IMR-90 (cell line): ENCODE data around the gene SLC37A1. TPM values are rescaled to one million over a fixed set of nuclear protein-coding genes. Genes with fewer than 3 reads are reported as not detected.

ENCODE experiments used
- ATAC-seq: fragments of 200-7000 bp; cut with Tn5 transposase; 2 replicates; pipeline ENCODE4 v1.9.1; 2020; ENCODE audit warnings: low read depth, mild to moderate bottlenecking, moderate library complexity
- BruUV-seq: library from RNA; stranded (reverse); fragments of 400-500 nt; replicated peaks from 2 replicates; lab custom pipeline; 2021; lab: Mats Ljungman, UMichigan
- CTCF ChIA-PET: fragments of 300-600 bp; formaldehyde crosslinking; extraction: SDS; loops from one replicate; lab custom pipeline; 2021; ENCODE audit warnings: antibody characterized with exemption; lab: Yijun Ruan, JAX
- POLR2A ChIA-PET: fragments of 300-600 bp; sonication (Branson Sonifier 250); formaldehyde crosslinking; loops from one replicate; lab custom pipeline; 2022; ENCODE audit warnings: antibody characterized with exemption; ENCODE audit not compliant: unreplicated experiment; lab: Charles Lee
- DNase-seq: peaks from one replicate; pipeline ENCODE4 v3.0.0; 2013
- H2AFZ ChIP-seq: replicated peaks from 2 replicates; pipeline ENCODE3; 2013; ENCODE audit warnings: low read length, mild to moderate bottlenecking; ENCODE audit not compliant: poor library complexity
- H2AK5ac ChIP-seq: 2 replicates; pipeline ENCODE4 v1.6.1; 2013; ENCODE audit warnings: low read depth, low read length, inconsistent platforms
- H2AK9ac ChIP-seq: replicated peaks from 2 replicates; pipeline ENCODE3; 2013; ENCODE audit warnings: mild to moderate bottlenecking, low read depth, low read length, moderate library complexity; ENCODE audit not compliant: poor library complexity
- H2BK120ac ChIP-seq: 2 replicates; pipeline ENCODE4 v1.6.1; 2013; ENCODE audit warnings: low read depth, low read length, inconsistent platforms
- H2BK15ac ChIP-seq: 3 replicates; pipeline ENCODE4 v1.6.1; 2013; ENCODE audit warnings: low read depth, low read length, inconsistent platforms
- H2BK20ac ChIP-seq: 2 replicates; pipeline ENCODE4 v1.6.1; 2013; ENCODE audit warnings: low read depth, mild to moderate bottlenecking, inconsistent platforms, low read length, moderate library complexity
- H2BK5ac ChIP-seq: 2 replicates; pipeline ENCODE4 v1.6.1; 2013; ENCODE audit warnings: mild to moderate bottlenecking, low read depth, low read length, inconsistent platforms; ENCODE audit not compliant: poor library complexity, severe bottlenecking
- H3K14ac ChIP-seq: replicated peaks from 2 replicates; pipeline ENCODE4 v1.6.1; 2013; ENCODE audit warnings: low read depth, low read length, inconsistent platforms
- H3K18ac ChIP-seq: 2 replicates; pipeline ENCODE4 v1.6.1; 2013; ENCODE audit warnings: low read depth, low read length, control low read depth
- H3K23ac ChIP-seq: 2 replicates; pipeline ENCODE4 v1.6.1; 2013; ENCODE audit warnings: low read depth, low read length, inconsistent platforms
- H3K27ac ChIP-seq: 2 replicates; pipeline ENCODE4 v1.5.1; 2013; ENCODE audit warnings: mild to moderate bottlenecking, control low read depth, low read length; ENCODE audit not compliant: insufficient read depth
- H3K27me3 ChIP-seq: 2 replicates; pipeline ENCODE4 v1.6.1; 2013; ENCODE audit warnings: low read length; ENCODE audit not compliant: control insufficient read depth, insufficient read depth
- H3K36me3 ChIP-seq: 2 replicates; pipeline ENCODE4 v1.6.1; 2013; ENCODE audit warnings: low read length, mixed read lengths; ENCODE audit not compliant: control insufficient read depth, insufficient read depth
- H3K4ac ChIP-seq: 2 replicates; pipeline ENCODE4 v1.6.1; 2013; ENCODE audit warnings: low read depth, low read length, inconsistent platforms
- H3K4me1 ChIP-seq: 2 replicates; pipeline ENCODE4 v1.6.1; 2013; ENCODE audit warnings: low read length, mixed read lengths; ENCODE audit not compliant: control insufficient read depth, insufficient read depth
- H3K4me2 ChIP-seq: 2 replicates; pipeline ENCODE4 v1.6.1; 2013; ENCODE audit warnings: low read depth, mild to moderate bottlenecking, control low read depth, low read length, moderate library complexity
- H3K4me3 ChIP-seq: 2 replicates; pipeline ENCODE4 v1.5.1; 2013; ENCODE audit warnings: low read depth, mild to moderate bottlenecking, control low read depth, low read length, moderate library complexity; ENCODE audit not compliant: insufficient read depth
- H3K56ac ChIP-seq: 2 replicates; pipeline ENCODE4 v1.6.1; 2013; ENCODE audit warnings: low read length, inconsistent platforms; ENCODE audit not compliant: insufficient read depth; ENCODE audit errors: extremely low read depth
- H3K79me1 ChIP-seq, 2 experiments: 2 replicates each; pipeline ENCODE4 v1.6.1; 2013; ENCODE audit warnings: low read length in 2 of 2, inconsistent platforms in 1 of 2, low read depth in 1 of 2
- H3K9ac ChIP-seq: 2 replicates; pipeline ENCODE4 v1.6.1; 2013; ENCODE audit warnings: low read depth, low read length, control low read depth
- H3K9me1 ChIP-seq: 2 replicates; pipeline ENCODE4 v1.6.1; 2013; ENCODE audit warnings: low read length, inconsistent platforms; ENCODE audit not compliant: insufficient read depth
- H3K9me3 ChIP-seq: 2 replicates; pipeline ENCODE4 v1.6.1; 2013; ENCODE audit warnings: low read length; ENCODE audit not compliant: control insufficient read depth, insufficient read depth
- H4K20me1 ChIP-seq: 2 replicates; pipeline ENCODE4 v1.6.1; 2013; ENCODE audit warnings: low read length, inconsistent platforms; ENCODE audit not compliant: insufficient read depth
- H4K5ac ChIP-seq: 2 replicates; pipeline ENCODE4 v1.6.1; 2013; ENCODE audit warnings: mild to moderate bottlenecking, low read depth, low read length, control low read depth
- H4K8ac ChIP-seq, 2 experiments: 2 replicates each; pipeline ENCODE4 v1.6.1; 2013; ENCODE audit warnings: low read depth in 2 of 2, low read length in 2 of 2, control low read depth in 1 of 2, inconsistent platforms in 1 of 2
- H4K91ac ChIP-seq: 2 replicates; pipeline ENCODE4 v1.6.1; 2013; ENCODE audit warnings: low read depth, low read length, inconsistent platforms; ENCODE audit not compliant: insufficient read depth
- BHLHE40 ChIP-seq: fragments of 150-350 bp; IDR thresholded peaks from 2 replicates; pipeline ENCODE4 v1.6.1; 2016; ENCODE audit warnings: mild to moderate bottlenecking, low read depth, low read length
- FOS ChIP-seq: fragments of 150-350 bp; IDR thresholded peaks from 2 replicates; pipeline ENCODE4 v1.6.1; 2016; ENCODE audit warnings: low read depth, low read length
- USF2 ChIP-seq: fragments of 150-350 bp; IDR thresholded peaks from 2 replicates; pipeline ENCODE4 v1.6.1; 2017; ENCODE audit warnings: mild to moderate bottlenecking, antibody characterized with exemption, low read length, low read depth
- WGBS, 2 experiments: methylation state at CpG; one replicate each; pipeline versions ENCODE4 v1.1.5 to v1.1.7; 2013; ENCODE audit warnings: missing lambda C conversion rate in 2 of 2; ENCODE audit not compliant: insufficient read length in 1 of 2; ENCODE audit errors: extremely low coverage in 2 of 2; 5-methylcytosine and 5-hydroxymethylcytosine counted together
- dilution Hi-C: fragments of 300-500 bp; cut with HindIII; formaldehyde crosslinking; loops from one replicate; pipeline ENCODE4 v1.14.3; 2018; ENCODE audit warnings: low sequenced_read_pairs; ENCODE audit not compliant: unreplicated experiment
- in situ Hi-C: fragments of 300-500 bp; cut with MboI; formaldehyde crosslinking; loops from 3 replicates; pipeline ENCODE4 v1.14.3; 2019; ENCODE audit warnings: low sequenced_read_pairs, inconsistent platforms, mixed read lengths
- intact Hi-C: fragments of 100-400 bp; cut with micrococcal nuclease; formaldehyde crosslinking; loops from 2 replicates; pipeline ENCODE4 v1.10.0; 2022
- polyA plus RNA-seq, 3 experiments: library from polyadenylated mRNA; depleted of rRNA; stranded (reverse); fragments of >200 nt; gene quantifications; 2 replicates each; pipeline ENCODE4 v1.2.3, GENCODE V29; 2012; ENCODE audit warnings: low replicate concordance in 1 of 3
- total RNA-seq: library from RNA; depleted of rRNA; stranded (reverse); fragments of >200 nt; gene quantifications from 2 replicates; pipeline ENCODE4 v1.2.3, GENCODE V29; 2012

SLC37A1 gene
- total and polyA plus RNA-seq, 2 of the 4 experiments (the other 2 are of a cell fraction): 0.36 to 0.48 TPM

- Histone ChIP-seq H3K9me1 (peaks cover 2% of the 10 kb centered on the region; the same call in 1 of the 2 replicates), H4K91ac (no peak overlapping the region), H3K36me3 (no peaks in the 10 kb centered on the region), H3K18ac (no peak overlapping the region), H2AK9ac (no peak overlapping the region), H4K20me1 (no peaks in the 10 kb centered on the region), H3K9ac (no peak overlapping the region), H3K27me3 (peaks cover 41% of the 10 kb centered on the region), H3K14ac (no peak overlapping the region), H2BK20ac (no peak overlapping the region), H3K23ac (no peak overlapping the region), H2BK15ac (no peak overlapping the region), H3K9me3 (no peaks in the 10 kb centered on the region), H2BK120ac (no peak overlapping the region), H3K4me1 (0 out of 2 replicates have a peak, but pooled peaks cover 2% of the 10 kb centered on the region), H3K27ac (no peak overlapping the region), H3K4me3 (no peak overlapping the region), H2BK5ac (no peak overlapping the region), H4K8ac (no peak overlapping the region), H3K56ac (no peak overlapping the region), H3K79me1 (no peaks in the 10 kb centered on the region), H2AK5ac (no peak overlapping the region), H4K5ac (no peak overlapping the region), H2AFZ (peak overlapping the region; percentile 18), H3K4ac (no peak overlapping the region), H3K4me2 (no peak overlapping the region)
- no TSS peak for BruUV-seq
- WGBS, 2 experiments: no CpG with 5 or more reads among the region's 7 CpGs
- intact Hi-C loops (no loop called here), dilution Hi-C loops (no loop called here), in situ Hi-C loops (no loop called here)
- TF ChIP-seq BHLHE40 (no peak), FOS (no peak), USF2 (no peak)
- ATAC-seq (no peak), DNase-seq (no peak)
- ChIA-PET CTCF (no interaction called here), POLR2A (no interaction called here)
These were observed 5.0 kb downstream of the SLC37A1 start for GRCh38 chr21:42518626-42519025.
